ENCODE data around the gene DUSP5. TPM values are rescaled to one million over a fixed set of nuclear protein-coding genes. Genes with fewer than 3 reads are reported as not detected.
"Not testable (repeated sequence)": the region's sequence is repeated elsewhere in the genome, so short reads cannot be mapped to it uniquely, and the experiment has no call there.

The DUSP5 gene
- polyA plus RNA-seq, 3 donors: 9.7 to 12.0 (median 10.2) TPM

GRCh38 chr10:110511734-110512449 is 14.2 kb downstream of the DUSP5 start:
- no peak for DNase-seq

GRCh38 chr10:110512461-110513187 is 14.9 kb downstream of the DUSP5 start:
- no peak for DNase-seq

- no peak for DNase-seq
Observed at GRCh38 chr10:110513949-110514348, 16.2 kb downstream of the DUSP5 start.

GRCh38 chr10:110514848-110515247 is 17.1 kb downstream of the DUSP5 start:
- no peak for DNase-seq

- no peak for DNase-seq
Observed at GRCh38 chr10:110516815-110517492, 19.2 kb downstream of the DUSP5 start.

GRCh38 chr10:110522365-110522988 is 24.8 kb downstream of the DUSP5 start:
- DNase-seq: no peak

- DNase-seq: no peak
Observed at GRCh38 chr10:110523736-110524135, 26.0 kb downstream of the DUSP5 start.

GRCh38 chr10:110524179-110524858 is 26.6 kb downstream of the DUSP5 start:
- no peak for DNase-seq

GRCh38 chr10:110524859-110525232 is 27.1 kb downstream of the DUSP5 start:
- DNase-seq: no peak

GRCh38 chr10:110525349-110526260 is 27.9 kb downstream of the DUSP5 start:
- DNase-seq: no peak

- no peak for DNase-seq
Observed at GRCh38 chr10:110527731-110528171, 30.0 kb downstream of the DUSP5 start.

GRCh38 chr10:110528224-110528996 is 30.7 kb downstream of the DUSP5 start:
- DNase-seq: no peak

- DNase-seq: not testable (repeated sequence)
Observed at GRCh38 chr10:110528997-110529524, 31.4 kb downstream of the DUSP5 start.

- DNase-seq: no peak
Observed at GRCh38 chr10:110529596-110530011, 31.9 kb downstream of the DUSP5 start.

- DNase-seq: peak; percentile 26
Observed at GRCh38 chr10:110530131-110530831, 32.6 kb downstream of the DUSP5 start.

GRCh38 chr10:110531687-110532086 is 34.0 kb downstream of the DUSP5 start:
- DNase-seq: no peak

- not testable (repeated sequence) for DNase-seq
Observed at GRCh38 chr10:110532628-110533027, 34.9 kb downstream of the DUSP5 start.

GRCh38 chr10:110533149-110533548 is 35.4 kb downstream of the DUSP5 start:
- DNase-seq: no peak

- no peak for DNase-seq
Observed at GRCh38 chr10:110534571-110534970, 36.9 kb downstream of the DUSP5 start.

Measured in renal pelvis (tissue), 4 donors.